Measurements from ENCODE around the gene OLFML2B.

The OLFML2B gene

GRCh38 chr1:162003830-162004215 is 19.8 kb downstream of the OLFML2B start:
- FAIRE-seq = no peak

GRCh38 chr1:162003061-162003829 is 20.4 kb downstream of the OLFML2B start:
- FAIRE-seq = no peak

GRCh38 chr1:162000053-162000420 is 23.6 kb downstream of the OLFML2B start:
- no peak for FAIRE-seq

GRCh38 chr1:161999301-162000052 is 24.2 kb downstream of the OLFML2B start:
- no peak for FAIRE-seq

- no peak for FAIRE-seq
Measured at GRCh38 chr1:161998811-161999210, 24.9 kb downstream of the OLFML2B start.

GRCh38 chr1:161997152-161997551 is 26.5 kb downstream of the OLFML2B start:
- no peak for FAIRE-seq

- FAIRE-seq = no peak
Measured at GRCh38 chr1:161994175-161994668, 29.4 kb downstream of the OLFML2B start.

GRCh38 chr1:161993576-161993975 is 30.1 kb downstream of the OLFML2B start:
- FAIRE-seq = no peak

GRCh38 chr1:161989786-161990185 is 33.9 kb downstream of the OLFML2B start:
- FAIRE-seq = no peak

- FAIRE-seq = no peak
Measured at GRCh38 chr1:161989108-161989507, 34.6 kb downstream of the OLFML2B start.

GRCh38 chr1:161988413-161988812 is 35.3 kb downstream of the OLFML2B start:
- FAIRE-seq = no peak

GRCh38 chr1:161987872-161988271 is 35.8 kb downstream of the OLFML2B start:
- FAIRE-seq = no peak

GRCh38 chr1:161987303-161987702 is 36.4 kb downstream of the OLFML2B start:
- no peak for FAIRE-seq

GRCh38 chr1:161986328-161986727 is 37.3 kb downstream of the OLFML2B start:
- no peak for FAIRE-seq

- no peak for FAIRE-seq
Measured at GRCh38 chr1:161985301-161985822, 38.3 kb downstream of the OLFML2B start.

GRCh38 chr1:161983725-161984124 is 39.9 kb downstream of the OLFML2B start:
- FAIRE-seq = no peak

GRCh38 chr1:161982917-161983316 is 40.8 kb downstream of the OLFML2B start:
- FAIRE-seq = no peak

GRCh38 chr1:161982507-161982895 is 41.2 kb downstream of the OLFML2B start:
- no peak for FAIRE-seq

GRCh38 chr1:161981735-161982506 is 41.7 kb downstream of the OLFML2B start:
- no peak for FAIRE-seq

GRCh38 chr1:161981126-161981525 is 42.5 kb downstream of the OLFML2B start:
- no peak for FAIRE-seq

- FAIRE-seq = no peak
Measured at GRCh38 chr1:161978011-161978790, 45.5 kb downstream of the OLFML2B start.
